Thoracic aorta (tissue), 2 donors: ENCODE data around the gene MTFR1L. TPM values are rescaled to one million over a fixed set of nuclear protein-coding genes. Genes with fewer than 3 reads are reported as not detected.

Experiments used
- ATAC-seq: fragments of 150-250 bp; one replicate; pipeline ENCODE4 v1.8.0; 2017; ENCODE audit warnings: low read depth; ENCODE audit not compliant: insufficient number of reproducible peaks, low FRiP score
- DNase-seq: peaks from one replicate; pipeline ENCODE4 v3.0.0-alpha.2; 2020; ENCODE audit warnings: low spot score
- H3K27ac ChIP-seq, 2 donors: fragments of 200-600 bp; sonication (generic); 1 replicate in 1 of 2; 2 replicates in 1 of 2; pipeline ENCODE4 v1.5.1; 2016; ENCODE audit warnings: mild to moderate bottlenecking in 2 of 2, moderate library complexity in 2 of 2
- H3K27me3 ChIP-seq: fragments of 200-600 bp; sonication (generic); replicated peaks from 2 replicates; pipeline ENCODE4 v1.6.0; 2016; ENCODE audit warnings: mild to moderate bottlenecking; ENCODE audit not compliant: insufficient read depth
- H3K36me3 ChIP-seq: fragments of 200-600 bp; sonication (generic); one replicate; pipeline ENCODE4 v1.5.1; 2016
- H3K4me1 ChIP-seq, 2 donors: fragments of 200-600 bp; sonication (generic); 1 replicate in 1 of 2; 2 replicates in 1 of 2; pipeline versions ENCODE4 v1.5.1 to v1.6.0; 2016; ENCODE audit warnings: low read depth in 2 of 2, mild to moderate bottlenecking in 1 of 2; ENCODE audit not compliant: control insufficient read depth in 1 of 2
- H3K4me3 ChIP-seq: fragments of 200-600 bp; sonication (generic); 2 replicates; pipeline ENCODE4 v1.5.1; 2016; ENCODE audit warnings: mild to moderate bottlenecking
- H3K9me3 ChIP-seq: fragments of 200-600 bp; sonication (generic); 2 replicates; pipeline ENCODE4 v1.5.1; 2016
- total RNA-seq, 2 donors: library from RNA; depleted of rRNA; stranded (reverse); fragments of >200 nt; gene quantifications; one replicate each; pipeline versions ENCODE4 v1.1.0 to v1.2.3, GENCODE V29; 2016
- TF ChIP-seq, protein P1 (sequence below): fragments of 200-600 bp; sonication (generic); IDR thresholded peaks from one replicate; pipeline ENCODE4 v1.5.1; 2019; ENCODE audit warnings: antibody characterized with exemption

Gene MTFR1L
- total RNA-seq, 2 donors from 2014 or later: 63.4 to 81.9 TPM

DNA sequence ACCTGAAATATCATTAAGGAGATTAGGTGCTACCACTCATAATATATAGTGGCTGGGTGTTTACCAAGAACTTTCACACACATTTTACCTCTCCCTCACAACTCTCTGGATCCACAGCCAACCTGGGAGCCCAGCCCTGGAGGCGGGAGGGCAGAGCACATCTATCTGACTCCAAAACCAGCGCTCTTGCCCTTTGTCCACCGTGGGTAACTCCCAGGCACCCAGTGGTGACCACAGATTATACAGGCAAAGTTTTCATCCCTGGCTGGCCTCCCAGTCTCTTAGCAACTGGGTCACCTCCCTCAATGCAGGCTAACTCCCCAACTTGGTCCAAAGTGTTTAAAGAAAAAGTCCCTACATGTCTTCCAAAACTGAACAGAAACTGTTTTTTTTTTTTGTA is 53.4 kb downstream of the MTFR1L start:
- TF ChIP-seq, protein P1, sequence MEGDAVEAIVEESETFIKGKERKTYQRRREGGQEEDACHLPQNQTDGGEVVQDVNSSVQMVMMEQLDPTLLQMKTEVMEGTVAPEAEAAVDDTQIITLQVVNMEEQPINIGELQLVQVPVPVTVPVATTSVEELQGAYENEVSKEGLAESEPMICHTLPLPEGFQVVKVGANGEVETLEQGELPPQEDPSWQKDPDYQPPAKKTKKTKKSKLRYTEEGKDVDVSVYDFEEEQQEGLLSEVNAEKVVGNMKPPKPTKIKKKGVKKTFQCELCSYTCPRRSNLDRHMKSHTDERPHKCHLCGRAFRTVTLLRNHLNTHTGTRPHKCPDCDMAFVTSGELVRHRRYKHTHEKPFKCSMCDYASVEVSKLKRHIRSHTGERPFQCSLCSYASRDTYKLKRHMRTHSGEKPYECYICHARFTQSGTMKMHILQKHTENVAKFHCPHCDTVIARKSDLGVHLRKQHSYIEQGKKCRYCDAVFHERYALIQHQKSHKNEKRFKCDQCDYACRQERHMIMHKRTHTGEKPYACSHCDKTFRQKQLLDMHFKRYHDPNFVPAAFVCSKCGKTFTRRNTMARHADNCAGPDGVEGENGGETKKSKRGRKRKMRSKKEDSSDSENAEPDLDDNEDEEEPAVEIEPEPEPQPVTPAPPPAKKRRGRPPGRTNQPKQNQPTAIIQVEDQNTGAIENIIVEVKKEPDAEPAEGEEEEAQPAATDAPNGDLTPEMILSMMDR: no peak
- Histone ChIP-seq H3K36me3 (no peaks in the 10 kb centered on the region), H3K4me3 (no peak overlapping the region), H3K9me3 (no peaks in the 10 kb centered on the region), H3K4me1 (peaks cover 3 to 33% of the 10 kb centered on the region in 2 donors), H3K27me3 (no peaks in the 10 kb centered on the region), H3K27ac (no peak overlapping the region)
- ATAC-seq (no peak), DNase-seq (no peak)

DNA sequence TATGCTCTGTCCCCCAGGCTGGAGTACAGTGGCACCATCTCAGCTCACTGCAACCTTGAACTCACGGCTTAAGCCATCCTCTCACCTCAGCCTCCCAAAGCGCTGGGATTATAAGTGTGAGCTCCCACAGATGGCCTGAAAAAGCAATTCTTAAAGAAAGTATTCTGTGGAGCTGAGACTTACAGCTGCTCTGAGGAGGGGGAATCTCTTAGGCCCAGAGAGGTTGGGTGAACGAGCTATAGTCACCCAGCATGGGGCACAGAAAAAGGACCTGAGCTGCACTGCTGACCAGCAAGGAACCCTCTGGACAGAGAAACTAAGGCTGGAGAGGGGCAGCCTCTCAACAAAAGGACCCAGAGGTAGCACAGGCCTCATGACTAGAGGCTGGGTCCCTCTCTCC is 54.5 kb downstream of the MTFR1L start:
- no peak for DNase-seq
- H3K4me3 ChIP-seq: peak overlapping the region; percentile 86
- no peaks in the 10 kb centered on the region for H3K9me3 ChIP-seq
- H3K27ac ChIP-seq: peak overlapping the region in 1 of 2 donors; percentile 79
- H3K36me3 ChIP-seq: no peaks in the 10 kb centered on the region
- TF ChIP-seq, protein P1: no peak
- no peak for ATAC-seq
- no peaks in the 10 kb centered on the region for H3K27me3 ChIP-seq
- peaks cover 3 to 33% of the 10 kb centered on the region in 2 donors for H3K4me1 ChIP-seq

DNA sequence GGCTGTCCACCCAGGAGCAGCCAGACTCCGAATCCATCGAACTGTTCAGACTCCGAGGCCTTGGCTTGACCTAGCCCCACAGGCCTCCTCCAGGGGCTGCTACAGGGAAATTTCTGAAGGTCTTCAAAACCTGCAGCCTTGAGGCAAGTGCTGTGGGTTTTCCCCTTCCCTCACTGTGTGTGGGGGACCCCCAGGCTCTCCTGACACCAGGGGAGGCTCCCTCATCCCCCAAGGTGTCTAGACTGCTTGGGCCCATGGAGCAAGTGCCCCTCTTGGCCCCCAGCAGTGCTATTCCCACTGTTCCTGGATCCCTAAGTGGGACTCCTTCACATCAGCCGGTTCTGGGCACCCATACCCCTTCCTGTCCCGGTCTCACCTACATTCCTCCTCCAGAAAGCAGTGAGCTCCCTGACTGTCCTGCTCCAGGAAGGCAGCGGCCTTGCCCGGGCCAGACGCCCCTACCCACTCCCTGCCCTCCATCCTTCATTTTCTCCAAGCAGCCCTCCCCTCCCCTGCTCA is 54.9 kb downstream of the MTFR1L start:
- no peak for DNase-seq
- Histone ChIP-seq H3K4me3 (peak overlapping the region; percentile 86), H3K4me1 (peaks cover 3 to 33% of the 10 kb centered on the region in 2 donors), H3K27me3 (no peaks in the 10 kb centered on the region), H3K36me3 (no peaks in the 10 kb centered on the region), H3K9me3 (no peaks in the 10 kb centered on the region), H3K27ac (peak overlapping the region; percentile 64 to 79)
- TF ChIP-seq, protein P1: no peak
- ATAC-seq: no peak

DNA sequence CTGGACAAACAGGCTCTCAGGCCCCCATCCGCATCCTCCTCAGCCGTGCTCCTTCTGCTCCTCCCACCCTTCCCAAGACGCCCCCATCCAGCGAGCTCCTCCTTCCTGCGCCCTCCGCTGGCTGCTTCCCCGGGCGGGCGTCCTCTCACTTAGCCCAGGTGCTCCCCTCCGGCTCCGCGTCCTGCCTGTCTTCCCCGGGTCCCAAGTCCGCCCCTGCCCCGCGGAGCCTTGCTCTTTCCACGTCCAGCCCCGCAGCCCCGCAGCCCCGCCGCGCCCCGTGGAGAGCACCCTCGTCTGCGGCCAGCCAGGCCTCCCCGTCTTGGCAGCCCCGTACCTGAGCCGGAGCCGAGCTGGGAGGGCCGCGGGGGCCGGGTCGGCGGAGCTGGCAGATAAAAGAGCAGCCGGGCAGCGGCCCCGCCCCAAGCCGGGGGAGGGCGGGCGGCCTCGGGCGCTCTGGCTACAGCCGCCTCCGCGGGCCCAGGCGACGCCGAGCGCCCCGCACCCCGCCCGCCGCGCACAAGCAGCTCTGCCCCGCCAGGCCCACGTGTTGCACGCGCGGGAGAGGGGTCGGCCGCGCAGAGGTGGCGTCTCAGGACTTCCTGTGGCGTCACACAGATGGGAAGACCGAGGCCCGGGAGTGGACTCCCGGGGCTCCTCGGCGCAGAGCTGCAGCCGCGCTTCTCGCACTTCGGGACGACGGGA is 55.6 kb downstream of the MTFR1L start, which contains the start of gene PAQR7:
Gene PAQR7, minus strand, starts transcription at position 555 of the 702 bp plus-strand sequence. CDS start 11,869 bp downstream, outside the sequence.
- peak; percentile 43 for ATAC-seq
- Histone ChIP-seq H3K27ac (peak within 1 kb of the TSS; percentile 64 to 79), H3K36me3 (no peaks in the 10 kb centered on the region), H3K4me3 (peak within 1 kb of the TSS; percentile 86), H3K4me1 (peaks cover 3 to 33% of the 10 kb centered on the region in 2 donors), H3K9me3 (no peaks in the 10 kb centered on the region), H3K27me3 (no peaks in the 10 kb centered on the region)
- TF ChIP-seq, protein P1: no peak
- DNase-seq: no peak

DNA sequence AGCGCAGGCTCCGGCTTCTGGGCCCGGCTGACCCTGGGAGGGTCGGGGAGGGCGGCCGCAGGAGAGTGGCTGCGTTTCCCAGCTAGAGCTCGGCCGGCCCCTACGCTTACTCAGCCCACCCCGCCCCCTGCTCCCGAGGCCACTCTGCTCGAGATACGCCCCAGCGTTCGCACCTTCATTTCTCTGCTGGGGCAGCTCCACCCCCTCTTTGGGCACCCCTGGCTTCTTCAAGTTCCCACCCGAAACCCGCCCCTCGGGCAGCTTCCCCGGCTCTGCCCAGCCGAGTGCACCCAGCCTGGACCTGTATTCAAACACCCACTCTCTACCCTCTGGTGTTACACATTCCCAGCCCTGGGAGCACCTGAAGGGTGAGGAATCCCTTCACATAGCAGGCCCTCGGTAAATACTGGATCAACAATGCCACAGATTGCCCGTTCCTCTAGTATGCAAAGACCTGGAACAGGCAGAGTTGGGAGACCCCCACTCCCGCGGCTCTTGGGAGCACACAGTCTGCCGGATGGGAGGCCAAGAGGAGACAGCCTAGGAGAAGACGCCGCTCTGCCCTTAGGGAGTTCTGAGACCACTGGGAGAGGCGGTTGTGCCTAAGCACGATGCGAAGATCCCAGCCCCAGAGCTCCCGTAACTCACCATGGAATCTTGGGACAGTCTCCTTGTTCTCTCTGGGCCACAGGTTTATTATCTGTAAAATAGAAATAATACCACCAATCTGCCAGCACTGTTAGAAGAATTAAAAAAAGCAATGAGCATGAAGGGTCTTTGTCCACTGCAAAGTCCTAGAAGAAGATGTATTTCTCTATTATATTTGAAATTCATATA is 56.3 kb downstream of the MTFR1L start:
- peak; percentile 26 for DNase-seq

More for the DNA sequence above, 56.3 kb downstream of the MTFR1L start:
- no peaks in the 10 kb centered on the region for H3K27me3 ChIP-seq
- peaks cover 3 to 33% of the 10 kb centered on the region in 2 donors for H3K4me1 ChIP-seq
- H3K4me3 ChIP-seq: peak overlapping the region; percentile 86
- TF ChIP-seq, protein P1: no peak
- H3K27ac ChIP-seq: peak overlapping the region; percentile 64 to 79
- H3K36me3 ChIP-seq: no peaks in the 10 kb centered on the region
- peak; percentile 19 for ATAC-seq
- H3K9me3 ChIP-seq: no peaks in the 10 kb centered on the region
